ENCODE results near the gene AP3B1.
"Not testable (repeated sequence)": the region's sequence is repeated elsewhere in the genome, so short reads cannot be mapped to it uniquely, and the experiment has no call there.

GRCh38 chr5:78046823-78047222 is 247.7 kb downstream of the AP3B1 start:
- TF ChIP-seq CTCF, POLR2A (IDR thresholded peaks at IDR 0.05): not testable (repeated sequence)
